Lower leg skin (tissue), 4 donors: ENCODE data around the gene CDC26. TPM values are rescaled to one million over a fixed set of nuclear protein-coding genes. Genes with fewer than 3 reads are reported as not detected.
"Not testable (repeated sequence)": the region's sequence is repeated elsewhere in the genome, so short reads cannot be mapped to it uniquely, and the experiment has no call there.

Experiments used
- DNase-seq, 2 donors: peaks; one replicate each; pipeline ENCODE4 v3.0.0-alpha.2; 2019; ENCODE audit warnings: low spot score in 2 of 2
- H3K4me3 ChIP-seq: fragments of 200-600 bp; sonication (generic); 2 replicates; pipeline ENCODE4 v1.5.1; 2017; ENCODE audit warnings: mild to moderate bottlenecking, low read depth; ENCODE audit not compliant: poor library complexity, severe bottlenecking
- CTCF ChIP-seq, 3 donors: fragments of 450-650 bp; IDR thresholded peaks; one replicate each; pipeline ENCODE4 v1.5.1; 2016; ENCODE audit warnings: antibody characterized with exemption in 3 of 3, mild to moderate bottlenecking in 3 of 3, moderate library complexity in 2 of 3
- POLR2A ChIP-seq, 2 donors: fragments of 450-650 bp; IDR thresholded peaks; one replicate each; pipeline ENCODE4 v1.6.1; 2016 to 2017; ENCODE audit warnings: antibody characterized with exemption in 2 of 2, mild to moderate bottlenecking in 1 of 2, moderate library complexity in 1 of 2
- WGBS, 2 donors: methylation state at CpG; one replicate each; pipeline ENCODE4 v1.1.5; 2018; 5-methylcytosine and 5-hydroxymethylcytosine counted together
- intact Hi-C: fragments of 100-400 bp; cut with DNase I; formaldehyde crosslinking; loops from one replicate; pipeline ENCODE4 v1.15.0; 2023; ENCODE audit warnings: low total_unique reads
- total RNA-seq, 4 donors: library from RNA; depleted of rRNA; stranded (reverse); fragments of >200 nt; gene quantifications; one replicate each; pipeline ENCODE4 v1.1.0, GENCODE V29; 2016

CDC26 gene
- total RNA-seq, 4 donors from 2014 or later, result 17.8 to 33.3 (median 20.1) TPM

GRCh38 chr9:113241161-113241560 is 34.2 kb downstream of the CDC26 start:
- intact Hi-C loops, result no loop called here
- WGBS, 2 donors, result 70 to 89% methylated on average over 2 of the region's 2 CpGs
- no peak for TF ChIP-seq CTCF (IDR thresholded peaks at IDR 0.05)
- no peak for TF ChIP-seq POLR2A (IDR thresholded peaks at IDR 0.05)
- DNase-seq, result no peak
- H3K4me3 ChIP-seq, result no peak overlapping the region

- no peak overlapping the region for H3K4me3 ChIP-seq
- TF ChIP-seq POLR2A (IDR thresholded peaks at IDR 0.05) (no peak), CTCF (IDR thresholded peaks at IDR 0.05) (no peak)
- DNase-seq, result no peak
- WGBS, 2 donors, result 64 to 65% methylated on average over 4 of the region's 4 CpGs
- intact Hi-C loops, result no loop called here
Observed at GRCh38 chr9:113238859-113239232, 36.5 kb downstream of the CDC26 start.

GRCh38 chr9:113238202-113238858 is 37.0 kb downstream of the CDC26 start:
- H3K4me3 ChIP-seq, result no peak overlapping the region
- 88 to 92% methylated on average over 10 of the region's 10 CpGs for WGBS, 2 donors
- DNase-seq, result no peak
- TF ChIP-seq POLR2A (IDR thresholded peaks at IDR 0.05), result no peak
- TF ChIP-seq CTCF (IDR thresholded peaks at IDR 0.05), result no peak
- intact Hi-C loops, result no loop called here

- TF ChIP-seq CTCF (IDR thresholded peaks at IDR 0.05) (no peak), POLR2A (IDR thresholded peaks at IDR 0.05) (no peak)
- no peak for DNase-seq
- 91 to 92% methylated on average over 4 of the region's 4 CpGs for WGBS, 2 donors
- H3K4me3 ChIP-seq, result no peak overlapping the region
- intact Hi-C loops, result no loop called here
Observed at GRCh38 chr9:113237026-113237425, 38.3 kb downstream of the CDC26 start.

GRCh38 chr9:113235701-113236255 is 39.6 kb downstream of the CDC26 start:
- WGBS, 2 donors, result 80 to 88% methylated on average over 10 of the region's 10 CpGs

GRCh38 chr9:113231701-113232100 is 43.7 kb downstream of the CDC26 start:
- no peak for DNase-seq
- intact Hi-C loops, result no loop called here
- no peak overlapping the region for H3K4me3 ChIP-seq
- 95% methylated on average over 2 of the region's 2 CpGs for WGBS, 2 donors
- TF ChIP-seq CTCF (IDR thresholded peaks at IDR 0.05), result no peak

More at GRCh38 chr9:113235701-113236255, 39.6 kb downstream of the CDC26 start:
- H3K4me3 ChIP-seq, DNase-seq, intact Hi-C loops: not testable (repeated sequence)
